Stimulated activated CD8-positive, alpha-beta memory T cell treated with anti-CD3 and anti-CD28 coated beads, Interleukin-12 subunit alpha, Interleukin-12 subunit beta, amount 100 ng/mL, for 24 hours (primary cell): Measurements from ENCODE around the gene ACVR2B.

Experiments
- DNase-seq: peaks from one replicate; pipeline ENCODE4 v3.0.0-alpha.2; 2020; ENCODE audit errors: extremely low read depth

The ACVR2B gene

DNA sequence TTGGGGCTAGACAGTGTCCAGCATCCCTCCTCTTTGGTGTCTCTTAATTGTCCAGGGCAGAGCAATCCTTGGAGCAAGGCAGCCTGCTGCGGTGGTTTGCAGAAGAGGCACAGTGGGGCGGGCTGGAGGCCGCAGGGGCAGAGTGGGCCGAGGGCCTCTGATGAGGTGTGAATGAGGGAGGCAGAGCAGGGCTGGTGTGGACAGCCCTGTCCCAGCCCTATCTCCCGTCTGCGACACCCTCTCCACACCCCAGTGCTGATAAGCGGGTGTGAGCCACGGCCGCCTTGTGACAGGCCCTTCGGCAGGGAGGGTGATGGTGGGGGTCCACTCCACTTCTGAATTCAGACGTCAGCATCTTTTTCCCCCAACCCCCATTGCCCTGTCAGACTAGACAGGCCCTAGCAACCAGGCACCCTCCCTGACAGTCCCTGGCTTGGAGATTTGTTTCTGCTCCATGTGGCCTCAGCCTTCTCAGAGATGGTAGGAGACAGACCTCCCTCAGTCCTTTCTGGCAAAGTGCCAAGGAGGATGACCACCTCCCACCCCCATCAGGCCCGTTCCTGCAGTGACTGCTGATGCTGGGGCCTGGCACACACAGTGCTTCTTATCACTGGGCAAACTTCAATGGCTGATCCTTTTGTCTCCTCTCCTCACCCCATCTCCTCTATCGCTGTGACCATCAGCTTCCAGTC, 79.7 kb downstream of the ACVR2B start:
- no peak for DNase-seq

DNA sequence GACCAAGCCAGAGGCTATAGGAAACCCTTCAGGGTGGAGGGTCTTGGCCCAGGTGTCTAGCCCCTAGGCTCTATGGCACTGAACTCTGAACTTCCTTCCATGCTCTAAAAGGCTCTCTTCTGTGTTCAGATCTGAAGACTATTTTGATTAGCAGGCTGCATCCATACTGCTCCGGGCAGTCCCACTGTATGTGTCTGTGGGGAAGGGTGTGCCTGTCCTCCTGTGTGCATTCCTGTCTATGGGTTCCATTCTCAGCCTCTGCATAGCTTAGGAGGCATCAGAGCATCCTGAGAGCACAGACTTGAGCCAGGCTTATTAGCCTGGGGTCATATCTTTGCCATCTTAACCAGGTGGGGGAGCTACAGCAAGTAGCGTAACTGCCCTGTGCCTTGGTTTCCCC, 80.5 kb downstream of the ACVR2B start:
- no peak for DNase-seq

DNA sequence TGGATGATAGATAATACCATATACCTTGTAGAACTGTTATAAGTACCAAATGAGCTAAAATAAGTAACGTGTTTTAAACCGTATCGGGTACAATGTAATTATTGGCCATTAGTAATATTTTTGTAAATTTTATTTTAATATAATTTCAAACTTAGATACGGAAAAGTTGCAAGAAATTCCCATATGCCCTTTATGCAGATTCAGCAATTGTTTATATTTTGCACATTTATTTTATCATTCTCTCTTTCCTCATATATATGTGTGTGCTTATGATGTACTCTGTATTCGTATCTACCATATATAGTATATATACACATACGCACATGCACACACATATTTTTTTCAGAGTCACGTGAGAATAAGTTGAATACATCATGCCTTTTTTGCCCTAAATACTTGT, 80.9 kb downstream of the ACVR2B start:
- no peak for DNase-seq

DNA sequence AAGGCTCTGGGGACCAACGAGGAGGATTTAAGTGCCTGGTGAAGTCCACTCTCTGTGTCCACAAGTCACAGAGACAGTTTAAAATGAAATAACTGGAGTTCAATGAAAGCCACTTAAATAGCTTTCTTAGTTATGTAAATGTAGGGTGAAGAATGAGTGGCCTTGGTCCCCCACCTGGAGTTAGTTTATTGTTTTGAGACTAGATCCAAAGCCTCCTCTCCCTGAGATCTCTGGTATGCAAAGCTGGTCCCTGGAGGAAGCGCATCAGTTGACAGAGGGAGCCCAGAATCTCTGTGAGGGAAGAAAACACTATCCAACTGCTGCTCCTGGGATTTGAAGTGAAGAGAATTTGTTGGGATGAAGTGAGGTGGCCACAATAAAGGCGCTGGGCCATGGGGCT, 83.0 kb downstream of the ACVR2B start:
- no peak for DNase-seq

DNA sequence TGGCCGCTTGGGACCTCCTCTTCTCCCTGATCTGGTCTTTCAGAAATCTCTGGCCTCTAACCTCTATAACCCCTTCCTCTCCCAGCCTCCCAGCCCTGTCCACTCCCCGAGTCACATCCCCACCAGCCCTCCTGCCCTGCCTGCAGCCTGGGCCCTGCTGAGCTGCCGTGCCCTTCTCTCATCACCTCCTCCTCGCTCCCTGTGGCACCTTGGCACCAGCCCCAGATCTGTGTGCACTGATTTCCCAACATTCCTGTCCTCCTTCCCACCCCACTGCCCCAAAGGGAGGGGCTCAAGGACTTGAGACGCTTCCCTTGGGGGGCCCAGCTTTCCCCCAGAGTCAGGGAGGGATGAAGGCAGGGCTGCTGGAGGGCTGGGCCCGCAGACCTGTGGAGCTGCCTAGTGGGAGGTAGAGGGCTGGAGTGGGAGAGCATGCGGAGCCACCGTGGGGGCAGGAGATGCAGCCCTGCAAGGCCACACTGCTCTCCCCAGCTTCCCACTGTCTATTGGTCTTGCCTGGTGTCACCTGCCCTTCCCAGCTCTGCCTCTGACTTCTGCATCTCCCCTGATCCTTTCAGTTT, 85.2 kb downstream of the ACVR2B start:
- DNase-seq = no peak

DNA sequence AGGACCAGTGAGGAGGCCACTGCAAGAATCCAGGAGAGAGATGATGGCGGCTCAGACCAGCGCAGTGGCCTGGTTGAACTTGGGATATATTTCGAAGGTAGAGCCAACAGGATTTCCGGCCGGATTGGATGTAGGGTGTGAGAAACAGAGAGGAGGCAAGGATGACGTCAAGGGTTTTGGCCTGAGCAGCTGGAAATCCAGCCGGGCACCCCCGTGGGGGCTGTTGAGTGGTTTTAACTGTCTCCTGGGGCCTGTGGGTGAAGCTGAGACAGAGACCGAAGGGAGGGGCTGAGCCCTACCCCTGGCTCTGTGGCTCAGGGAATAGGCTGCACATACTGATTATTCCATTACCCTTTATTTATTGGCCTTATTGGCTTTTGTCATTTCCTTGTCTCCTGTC, 88.1 kb downstream of the ACVR2B start:
- DNase-seq = no peak
